T-helper 9 cell (primary cell): ENCODE measurements around the gene TDG.
"Not testable (repeated sequence)": the region's sequence is repeated elsewhere in the genome, so short reads cannot be mapped to it uniquely, and the experiment has no call there.

Source experiments
- DNase-seq: peaks from one replicate; pipeline ENCODE4 v3.0.0-alpha.2; 2020

TDG gene

DNA sequence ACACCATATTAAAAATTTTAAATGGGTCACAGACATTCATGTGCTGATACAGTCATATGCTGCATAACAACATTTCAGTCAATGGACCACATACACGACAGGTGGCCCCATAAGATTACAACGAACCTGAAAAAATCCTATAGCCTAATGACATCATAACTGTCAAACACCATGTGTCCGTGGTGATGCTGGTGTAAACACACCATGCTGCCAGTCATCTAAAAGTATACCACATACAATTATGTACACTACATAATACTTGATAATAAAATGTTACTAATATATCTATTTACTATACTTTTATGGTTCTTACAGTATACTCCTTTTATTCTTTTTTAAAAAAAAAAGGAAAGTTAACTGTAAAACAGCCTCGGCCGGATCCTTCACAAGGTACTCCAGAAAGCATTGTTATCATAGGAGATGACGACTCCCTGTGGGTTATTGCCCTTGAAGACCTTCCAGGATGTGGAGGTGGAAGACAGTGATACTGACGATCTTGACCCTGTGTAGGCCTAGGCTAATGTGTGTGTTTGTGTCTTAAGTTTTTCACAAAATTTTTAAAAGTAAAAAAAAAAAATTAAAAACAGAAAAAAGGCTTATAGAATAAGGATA is 5.0 kb upstream of the TDG start:
- no peak for DNase-seq

DNA sequence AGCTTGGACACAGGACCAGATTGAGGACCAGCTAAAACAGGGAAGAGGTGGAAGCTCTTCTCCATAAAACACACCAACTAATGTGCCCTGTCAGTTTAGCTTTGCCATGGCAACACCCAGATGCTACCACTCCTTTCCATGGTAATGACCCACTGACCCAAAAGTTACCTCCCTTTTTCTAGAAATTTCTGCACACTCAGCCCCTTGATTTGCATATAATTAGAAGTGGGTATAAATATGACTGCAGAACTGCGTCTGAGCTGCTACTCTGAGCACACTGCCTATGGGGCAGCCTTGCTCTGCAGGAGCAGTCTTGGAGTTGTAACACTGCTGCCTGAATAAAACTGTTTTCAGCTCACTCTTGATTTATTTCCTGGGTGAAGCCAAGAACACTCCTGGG is 3.2 kb upstream of the TDG start:
- DNase-seq = no peak

DNA sequence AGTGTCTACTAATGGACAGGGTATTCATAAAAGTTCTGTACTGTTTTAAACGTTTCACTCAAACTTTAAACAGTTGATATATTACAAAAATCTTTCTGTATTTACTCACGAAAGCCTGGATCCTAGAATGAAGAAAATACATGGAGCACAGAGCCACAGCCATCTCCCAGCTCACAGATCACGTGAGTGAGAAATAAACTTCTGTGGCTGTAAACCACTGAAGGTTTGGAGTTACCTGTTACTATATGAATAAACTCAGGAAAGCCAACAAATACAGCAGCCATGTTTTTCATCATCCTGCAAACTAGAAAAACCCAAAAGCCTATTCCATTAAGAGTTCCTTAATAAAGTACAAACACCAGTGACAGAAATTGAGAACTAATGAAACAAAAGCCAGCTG is 867 bp upstream of the TDG start:
- DNase-seq = no peak

- DNase-seq = no peak
These were observed 450 bp upstream of the TDG start for GRCh38 chr12:103965255-103965589.

GRCh38 chr12:103966736-103967135 is 1.1 kb downstream of the TDG start:
- no peak for DNase-seq

DNA sequence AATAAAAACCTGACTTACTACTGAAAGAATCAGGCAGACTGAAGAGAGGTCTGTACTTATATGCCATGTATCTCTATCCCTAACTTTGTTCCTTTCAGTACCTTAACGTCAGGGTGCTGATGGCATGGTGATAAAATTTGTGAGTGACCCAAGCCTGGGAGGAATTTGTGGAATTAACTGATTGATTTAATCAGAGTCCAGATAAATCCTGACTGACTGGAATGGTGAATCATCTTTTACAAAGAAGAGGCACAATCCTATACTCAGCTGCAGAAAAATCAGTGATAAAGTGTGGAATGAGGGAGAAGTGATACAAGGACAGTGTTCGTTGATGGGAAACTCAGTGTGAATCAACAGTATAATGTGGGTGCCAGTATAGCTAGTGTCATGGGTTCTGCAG is 3.7 kb downstream of the TDG start:
- no peak for DNase-seq

DNA sequence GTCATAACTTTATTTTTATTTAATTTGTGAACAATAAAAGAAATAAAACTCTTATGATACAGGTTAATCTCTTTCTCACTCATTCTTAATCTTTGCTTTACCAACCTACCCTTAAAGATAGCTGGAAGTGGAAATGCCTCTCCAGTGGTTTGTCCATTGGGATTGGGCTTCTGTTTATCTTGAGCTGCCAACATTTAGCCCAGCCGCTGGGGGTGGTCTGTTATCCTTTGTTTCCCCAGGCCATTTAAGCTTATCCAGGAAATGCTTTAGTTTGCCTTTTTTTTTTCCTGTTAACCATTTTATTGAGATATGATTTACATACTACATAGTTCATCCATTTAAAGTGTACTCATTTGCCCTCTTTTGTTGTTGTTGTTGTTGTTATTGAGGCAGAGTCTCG is 8.2 kb downstream of the TDG start:
- DNase-seq = no peak

DNA sequence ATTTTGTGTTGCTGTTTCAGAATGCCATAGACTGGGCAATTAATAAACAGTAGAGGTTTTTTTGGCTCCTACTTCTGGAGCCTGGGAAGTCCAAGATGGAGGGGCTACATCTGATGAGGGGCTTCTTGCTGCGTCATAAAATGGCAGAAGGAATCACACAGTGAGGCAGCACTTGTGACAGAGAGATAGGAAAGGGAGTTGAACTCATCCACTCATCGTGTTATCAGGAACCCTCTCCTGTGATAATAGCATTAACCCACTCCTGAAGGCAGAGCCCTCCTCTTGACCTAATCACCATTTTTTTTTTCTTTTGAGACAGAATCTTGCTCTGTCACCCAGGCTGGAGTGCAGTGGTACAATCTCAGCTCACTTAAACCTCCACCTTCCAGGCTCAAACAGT is 9.7 kb downstream of the TDG start:
- no peak for DNase-seq

- DNase-seq = no peak
These were observed 12.8 kb downstream of the TDG start for GRCh38 chr12:103978384-103978982.

GRCh38 chr12:103986829-103987228 is 21.2 kb downstream of the TDG start:
- no peak for DNase-seq

DNA sequence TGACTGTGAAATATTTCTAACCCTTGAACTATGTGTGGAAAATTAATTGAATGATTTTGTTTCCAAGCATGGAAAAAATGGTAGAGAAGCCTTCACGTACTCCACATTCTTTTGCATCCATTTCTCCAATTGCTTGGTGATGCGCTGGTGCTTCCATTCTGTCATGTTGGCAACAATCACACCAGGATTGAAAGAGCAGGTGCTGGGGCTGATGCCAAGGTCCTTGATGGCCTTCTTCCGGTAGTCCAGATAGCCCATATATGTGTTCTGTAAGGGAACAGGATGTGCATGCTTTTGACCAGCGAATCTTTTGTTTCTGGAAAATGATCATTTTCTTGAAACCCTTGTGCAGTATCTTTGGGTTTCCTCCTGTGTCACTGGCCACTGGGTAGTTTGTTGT is 28.6 kb downstream of the TDG start:
- no peak for DNase-seq

GRCh38 chr12:103996595-103996994 is 30.9 kb downstream of the TDG start:
- DNase-seq = no peak

GRCh38 chr12:103997286-103997900 is 31.7 kb downstream of the TDG start:
- DNase-seq = no peak

DNA sequence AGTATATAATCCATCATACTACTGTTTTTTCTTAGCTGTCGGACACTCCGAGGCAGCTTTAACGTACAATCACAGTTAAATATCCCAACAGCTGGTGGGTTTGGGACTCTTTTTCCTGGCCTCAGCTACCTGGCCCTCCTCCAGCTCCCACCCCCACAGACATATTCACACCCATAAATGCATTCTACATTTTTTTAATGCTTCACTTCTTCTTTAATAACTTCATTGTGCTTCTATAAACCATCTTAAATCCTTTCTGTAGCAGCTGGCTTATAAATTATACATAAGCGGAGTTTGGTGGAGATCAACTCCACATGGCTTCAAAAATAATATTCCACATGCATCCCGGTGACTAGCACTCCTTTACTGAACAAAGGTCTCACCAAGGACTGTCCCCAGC is 33.3 kb downstream of the TDG start:
- DNase-seq = no peak

- DNase-seq = no peak
These were observed 35.2 kb downstream of the TDG start for GRCh38 chr12:104000807-104001434.

DNA sequence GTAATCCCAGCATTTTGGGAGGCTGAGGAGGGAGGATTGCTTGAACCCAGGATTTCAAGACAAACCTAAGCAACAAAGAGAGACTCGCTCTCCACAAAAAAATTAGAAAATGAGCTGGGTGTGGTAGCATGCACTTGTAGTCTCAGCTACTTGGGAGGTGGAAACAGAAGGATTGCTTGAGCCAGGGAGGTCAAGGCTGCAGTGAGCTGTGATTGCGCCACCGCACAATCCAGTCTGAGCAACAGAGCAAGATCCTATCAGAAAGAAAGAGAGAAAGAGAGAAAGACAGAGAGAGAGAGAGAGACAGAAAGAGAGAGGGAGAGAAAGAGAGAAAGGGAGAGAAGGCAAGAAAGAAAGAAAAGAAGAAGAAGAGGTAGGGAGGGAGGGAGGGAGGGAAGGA is 37.0 kb downstream of the TDG start:
- no peak for DNase-seq

DNA sequence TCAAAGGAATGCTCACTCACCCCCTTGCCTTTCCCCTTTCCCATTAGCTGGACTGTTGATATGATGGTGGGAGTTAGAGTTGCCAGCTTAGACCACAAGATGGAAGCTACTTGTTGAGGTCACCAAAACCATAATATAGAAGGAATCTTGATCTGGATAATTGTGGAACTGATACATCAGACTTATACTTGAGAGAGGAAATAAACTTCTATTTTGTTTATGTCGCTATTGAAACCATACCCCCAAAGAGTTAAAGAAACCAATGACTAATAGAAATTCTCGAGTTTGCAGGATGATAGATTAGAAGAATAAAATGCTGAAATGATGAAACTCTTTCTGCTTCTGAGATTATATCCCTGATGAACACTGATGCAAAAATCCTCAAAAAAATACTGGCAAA is 37.9 kb downstream of the TDG start:
- no peak for DNase-seq

DNA sequence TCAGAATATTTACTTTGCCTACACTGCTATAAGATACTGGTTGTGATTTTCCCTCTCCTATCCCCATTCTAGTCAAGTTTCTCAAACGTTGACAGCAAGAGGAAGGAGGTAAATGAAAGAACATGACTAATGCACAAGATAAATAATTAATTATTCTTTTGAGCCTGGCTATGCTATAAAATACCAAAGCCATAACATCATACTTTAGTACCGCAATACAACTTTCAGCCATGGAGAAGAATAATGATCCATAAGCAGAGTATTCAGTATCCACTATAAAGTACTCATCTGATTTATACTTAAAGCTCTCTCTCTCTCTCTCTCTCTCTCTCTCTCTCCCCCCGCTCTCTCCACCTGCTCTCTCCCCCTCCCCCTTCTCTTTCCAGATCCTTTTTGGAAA is 41.3 kb downstream of the TDG start:
- DNase-seq = no peak

DNA sequence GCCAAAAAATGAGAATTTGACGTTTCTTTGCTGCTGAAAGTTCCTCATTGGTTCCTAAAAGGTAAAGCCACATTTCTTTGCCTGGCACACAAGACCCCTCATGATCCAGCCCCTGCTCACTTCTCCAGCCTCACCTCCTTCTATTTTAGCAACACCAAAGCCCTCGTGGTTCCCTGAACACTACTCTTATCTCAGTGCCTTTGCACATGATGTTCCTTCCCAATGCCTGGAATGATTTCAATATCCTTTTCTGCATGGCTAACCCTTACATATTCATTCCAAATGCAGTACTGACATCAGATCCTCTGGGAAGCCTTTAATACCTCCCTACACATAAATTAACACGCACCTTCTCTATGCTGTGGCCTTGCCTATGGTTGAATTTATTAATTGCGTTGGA is 44.4 kb downstream of the TDG start:
- DNase-seq = no peak

GRCh38 chr12:104010606-104011169 is 45.0 kb downstream of the TDG start:
- no peak for DNase-seq

GRCh38 chr12:104011253-104011652 is 45.6 kb downstream of the TDG start:
- DNase-seq = no peak

- no peak for DNase-seq
These were observed 46.7 kb downstream of the TDG start for GRCh38 chr12:104012331-104012730.

- not testable (repeated sequence) for DNase-seq
These were observed 56.2 kb downstream of the TDG start for GRCh38 chr12:104021862-104022261.

- no peak for DNase-seq
These were observed 57.1 kb downstream of the TDG start for GRCh38 chr12:104022786-104023185.
